GM11168 (cell line): ENCODE measurements around the gene ZFP30.

Experiments
- in situ Hi-C: fragments of 300-500 bp; cut with MboI; formaldehyde crosslinking; loops from one replicate; pipeline ENCODE4 v1.12.0; 2022; ENCODE audit warnings: low sequenced_read_pairs; ENCODE audit not compliant: unreplicated experiment

ZFP30 gene

GRCh38 chr19:37564624-37565369 lies 90.5 kb downstream of the ZFP30 start:
- in situ Hi-C loops = no loop called here
